Left lobe of liver (tissue), 2 donors: ENCODE measurements around the gene MAPK8IP3. TPM values are rescaled to one million over a fixed set of nuclear protein-coding genes. Genes with fewer than 3 reads are reported as not detected.
A peak's percentile ranks its signal among the peaks of the same experiment; 100 is the strongest.
"Not testable (repeated sequence)": the region's sequence is repeated elsewhere in the genome, so short reads cannot be mapped to it uniquely, and the experiment has no call there.

Source experiments
- ATAC-seq: fragments of 200-7000 bp; cut with Tn5 transposase; one replicate; pipeline ENCODE4 v1.9.1; 2020; ENCODE audit warnings: mild to moderate bottlenecking, moderate library complexity
- DNase-seq: peaks from one replicate; pipeline ENCODE4 v3.0.0-alpha.2; 2020; ENCODE audit warnings: low spot score
- total RNA-seq: library from RNA; stranded (reverse); gene quantifications from one replicate; pipeline ENCODE4 v1.2.1, GENCODE V29; 2021
- donor health status: DM: no; HTN: no; CAD: no; lungs with moderate emphysema.
- donor health status: DM: no; HTN: yes; CAD: no.

The MAPK8IP3 gene
- total RNA-seq, 1 donor from 2014 or later: 30.6 TPM

DNA sequence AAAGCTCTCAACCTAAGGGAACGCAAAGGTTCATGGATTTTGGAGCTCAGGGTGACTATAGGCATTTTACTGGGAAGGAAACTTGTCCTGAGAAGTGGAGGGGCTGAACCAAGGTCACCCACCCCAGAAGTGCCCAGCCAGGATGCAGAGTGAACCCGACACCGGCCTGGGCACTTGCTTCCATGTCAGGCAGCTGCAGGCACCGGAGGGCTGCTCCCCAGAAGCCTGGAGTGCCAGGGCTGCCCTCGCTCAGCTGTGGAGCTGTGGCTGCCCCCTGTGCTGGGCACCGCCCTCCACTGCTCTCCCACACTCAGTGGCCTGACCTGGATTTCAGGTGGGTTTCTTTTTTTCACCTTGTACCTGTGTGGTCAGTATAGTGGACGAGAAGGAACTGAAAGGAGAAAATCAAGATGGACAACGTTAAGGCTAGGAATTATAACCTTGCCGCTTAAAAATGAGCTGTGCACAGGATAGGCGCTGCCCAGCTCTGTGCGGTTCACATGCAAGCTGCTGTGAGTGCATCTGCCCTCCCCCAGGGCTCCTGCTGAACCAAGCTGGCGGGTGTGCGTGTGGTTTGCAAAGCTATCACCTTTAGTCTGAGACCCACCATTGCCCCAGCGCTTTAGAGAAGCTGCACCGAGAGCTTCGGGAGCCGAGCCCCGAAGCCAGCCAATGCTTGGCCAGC, 2.2 kb downstream of the MAPK8IP3 start:
- DNase-seq: no peak
- ATAC-seq: no peak

- DNase-seq (no peak), ATAC-seq (no peak)
Observed at GRCh38 chr16:1708768-1709180, 2.8 kb downstream of the MAPK8IP3 start.

DNA sequence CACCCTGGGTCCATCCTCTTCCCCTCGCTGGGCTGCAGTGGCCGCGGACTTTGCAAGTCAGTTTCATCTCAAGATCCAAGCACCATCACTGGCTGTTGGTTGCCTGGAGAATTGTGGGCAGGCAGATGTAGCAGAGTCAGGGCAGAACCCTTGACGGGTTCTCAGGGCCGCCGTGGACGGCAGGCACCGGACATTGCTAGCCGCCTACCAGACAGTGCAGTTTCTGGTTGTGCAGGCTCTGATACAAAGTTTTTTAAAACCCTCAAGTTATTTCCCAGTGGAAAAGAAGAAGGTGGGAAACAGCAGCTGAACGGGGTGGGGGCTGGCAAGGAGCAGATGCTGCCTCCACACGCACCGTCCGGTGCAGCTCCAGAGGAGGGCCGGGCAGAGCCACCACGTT, 3.4 kb downstream of the MAPK8IP3 start:
- no peak for ATAC-seq
- DNase-seq: no peak

- no peak for ATAC-seq
- DNase-seq: no peak
Observed at GRCh38 chr16:1710811-1711507, 5.0 kb downstream of the MAPK8IP3 start.

DNA sequence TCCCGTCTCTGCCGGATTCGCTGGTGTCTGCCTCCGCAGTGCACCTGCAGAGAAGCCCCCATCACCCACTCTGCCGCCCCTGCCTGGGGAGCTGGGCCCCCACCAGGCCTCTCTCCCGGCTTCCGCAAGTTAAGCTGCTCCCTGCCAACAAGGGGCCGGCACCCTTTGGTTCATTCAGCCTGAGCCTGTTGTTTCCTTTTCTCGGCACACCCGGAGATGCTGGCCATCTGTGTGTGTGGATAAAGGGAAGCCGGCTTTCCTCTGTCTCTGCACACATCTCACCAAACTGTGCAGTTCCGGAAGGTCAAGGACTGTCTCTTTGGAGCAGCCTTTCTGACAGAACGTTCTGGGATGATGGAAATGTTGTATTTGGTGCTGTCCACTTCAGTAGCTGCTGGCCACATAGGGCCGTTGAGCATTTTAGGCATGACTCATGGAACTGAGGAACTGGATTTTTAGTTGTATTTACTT, 6.8 kb downstream of the MAPK8IP3 start:
- DNase-seq: no peak
- no peak for ATAC-seq

DNA sequence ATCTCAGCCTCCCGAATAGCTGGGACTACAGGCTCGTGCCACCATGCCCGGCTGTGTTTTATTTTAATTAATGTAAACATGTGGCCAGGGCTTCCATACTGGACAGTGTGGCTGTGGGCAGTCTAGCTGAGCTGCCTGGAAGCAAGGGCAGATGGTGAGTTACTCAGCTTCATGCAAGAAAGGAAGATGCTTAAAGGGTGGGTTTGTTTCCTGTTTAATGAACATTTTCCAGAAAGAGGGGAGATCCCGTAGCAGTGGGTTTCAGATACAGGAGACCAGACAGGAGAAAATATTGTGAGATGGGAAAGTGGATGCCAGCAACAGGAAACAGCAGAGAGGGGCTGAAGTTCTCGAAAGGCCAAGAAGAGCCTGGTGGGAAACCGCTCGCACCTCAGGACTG, 7.3 kb downstream of the MAPK8IP3 start:
- DNase-seq (no peak), ATAC-seq (no peak)

GRCh38 chr16:1713933-1714332, 7.9 kb downstream of the MAPK8IP3 start:
- ATAC-seq (no peak), DNase-seq (no peak)

GRCh38 chr16:1715220-1715619, 9.2 kb downstream of the MAPK8IP3 start:
- ATAC-seq: peak; percentile 64

GRCh38 chr16:1718236-1718635, 12.2 kb downstream of the MAPK8IP3 start:
- DNase-seq, ATAC-seq: not testable (repeated sequence)

More at GRCh38 chr16:1715220-1715619, 9.2 kb downstream of the MAPK8IP3 start:
- no peak for DNase-seq

DNA sequence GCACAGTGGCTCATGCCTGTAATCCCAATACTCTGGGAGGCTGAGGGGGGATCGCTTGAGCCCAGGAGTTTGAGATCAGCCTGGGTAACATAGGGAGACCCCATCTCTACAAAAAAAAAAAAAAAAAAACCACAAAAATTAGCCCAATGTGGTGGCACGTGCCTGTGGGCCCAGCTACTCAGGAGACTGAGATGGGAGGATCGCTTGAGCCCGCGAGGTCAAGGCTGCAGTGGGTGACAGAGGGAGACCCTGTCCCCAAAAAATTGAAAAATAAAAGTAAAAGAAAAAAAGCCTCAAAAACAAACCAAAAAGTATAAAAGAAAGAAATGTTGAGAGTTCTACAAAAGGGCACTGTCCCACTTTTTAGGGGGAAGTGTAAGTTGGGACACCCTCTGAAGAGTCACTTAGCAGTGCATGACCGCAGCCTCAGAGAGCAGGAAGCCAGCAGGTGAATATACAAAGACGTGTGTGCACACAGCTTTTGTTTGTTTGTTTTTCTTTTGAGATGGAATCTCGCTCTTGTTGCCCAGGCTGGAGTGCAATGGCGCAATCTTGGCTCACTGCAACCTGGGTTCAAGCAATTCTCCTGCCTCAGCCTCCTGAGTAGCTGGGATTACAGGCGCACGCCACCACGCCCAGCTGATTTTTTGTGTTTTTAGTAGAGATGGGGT, 13.7 kb downstream of the MAPK8IP3 start:
- not testable (repeated sequence) for DNase-seq
- peak; percentile 59 for ATAC-seq

DNA sequence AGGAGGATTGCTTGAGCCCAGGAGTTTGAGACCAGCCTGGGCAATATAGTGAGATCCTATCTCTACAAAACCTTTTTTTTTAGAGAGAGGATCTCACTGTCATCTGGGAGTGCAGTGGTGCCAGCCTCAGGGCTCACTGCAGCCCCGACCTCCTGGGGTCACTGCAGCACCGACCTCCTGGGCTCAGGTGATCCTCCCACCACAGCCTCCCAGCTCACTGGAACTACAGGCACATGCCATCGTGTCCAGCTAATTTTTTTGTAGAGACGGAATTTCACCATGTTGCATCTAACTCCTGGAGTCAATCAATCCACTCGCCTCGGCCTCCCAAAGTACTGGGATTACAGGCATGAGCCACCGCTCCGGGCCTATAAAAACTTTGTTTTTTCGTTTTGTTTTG, 15.4 kb downstream of the MAPK8IP3 start:
- ATAC-seq: no peak
- DNase-seq: no peak

- DNase-seq (no peak), ATAC-seq (peak; percentile 80)
Observed at GRCh38 chr16:1723450-1724147, 17.6 kb downstream of the MAPK8IP3 start.

DNA sequence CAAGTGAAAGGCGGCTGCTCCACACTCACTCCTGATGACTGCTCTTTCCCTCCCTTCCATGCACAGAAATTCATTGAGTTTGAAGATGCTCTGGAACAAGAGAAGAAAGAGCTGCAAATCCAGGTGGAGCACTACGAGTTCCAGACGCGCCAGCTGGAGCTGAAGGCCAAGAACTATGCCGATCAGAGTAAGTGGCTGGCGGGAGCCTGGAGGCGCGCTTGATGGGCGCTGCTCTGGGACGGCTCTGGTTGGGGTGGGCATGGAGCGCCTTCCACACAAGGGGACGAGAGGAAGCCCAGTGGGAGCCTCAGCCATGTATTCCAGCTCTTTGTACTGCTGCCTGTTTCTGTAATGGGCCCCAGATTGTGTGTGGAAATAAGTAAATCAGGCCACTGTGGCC, 18.5 kb downstream of the MAPK8IP3 start:
- ATAC-seq (no peak), DNase-seq (no peak)

GRCh38 chr16:1726661-1727502, 20.9 kb downstream of the MAPK8IP3 start:
- DNase-seq (no peak), ATAC-seq (no peak)

DNA sequence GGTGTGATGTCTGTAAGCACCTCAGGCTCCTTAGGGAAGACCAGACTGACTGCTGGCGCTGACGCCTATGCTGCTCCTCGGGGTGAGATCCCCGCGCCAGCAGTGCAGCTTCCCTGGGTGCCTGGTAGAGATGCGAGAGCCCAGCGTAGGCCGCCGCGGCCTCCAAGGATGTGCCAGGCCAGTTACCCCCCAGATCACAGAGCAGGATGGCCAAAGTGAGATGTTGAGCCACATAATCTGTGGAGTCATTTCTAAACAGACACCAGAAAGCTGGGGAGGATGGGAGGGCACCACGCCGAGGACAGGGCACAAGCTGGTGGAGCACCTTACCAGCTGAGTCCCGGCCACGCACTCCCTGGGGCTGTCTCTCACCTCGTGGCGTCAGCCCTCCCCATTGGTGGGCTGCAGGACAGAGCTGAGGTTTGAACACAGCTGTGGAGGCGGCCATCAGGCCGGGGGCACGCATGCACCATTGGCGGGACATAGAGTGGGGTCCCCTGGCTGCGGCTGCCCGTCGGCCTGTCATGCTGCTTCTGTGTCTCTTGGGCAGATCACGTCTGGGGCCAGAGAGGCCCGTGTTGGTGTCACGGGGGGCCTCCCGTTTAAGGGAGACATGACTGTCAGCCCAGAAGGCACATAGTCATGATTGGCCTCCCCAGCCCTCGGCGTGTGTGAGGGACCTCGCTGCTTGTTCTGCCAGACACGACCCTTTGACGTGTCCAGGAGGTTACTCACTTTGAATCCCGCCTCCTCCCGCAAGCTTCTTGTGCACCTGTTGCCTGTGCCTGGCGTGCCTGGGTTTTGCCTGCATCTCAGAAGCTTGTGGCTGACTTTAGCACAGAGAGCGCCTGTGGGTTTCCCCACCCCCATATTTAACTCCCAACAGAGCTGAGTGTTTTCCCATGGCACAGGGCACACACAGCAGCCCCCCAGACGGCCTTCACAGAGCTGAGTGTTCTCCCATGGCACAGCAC, 21.9 kb downstream of the MAPK8IP3 start:
- DNase-seq: no peak
- no peak for ATAC-seq

- no peak for ATAC-seq
- no peak for DNase-seq
Observed at GRCh38 chr16:1729026-1729425, 23.0 kb downstream of the MAPK8IP3 start.

DNA sequence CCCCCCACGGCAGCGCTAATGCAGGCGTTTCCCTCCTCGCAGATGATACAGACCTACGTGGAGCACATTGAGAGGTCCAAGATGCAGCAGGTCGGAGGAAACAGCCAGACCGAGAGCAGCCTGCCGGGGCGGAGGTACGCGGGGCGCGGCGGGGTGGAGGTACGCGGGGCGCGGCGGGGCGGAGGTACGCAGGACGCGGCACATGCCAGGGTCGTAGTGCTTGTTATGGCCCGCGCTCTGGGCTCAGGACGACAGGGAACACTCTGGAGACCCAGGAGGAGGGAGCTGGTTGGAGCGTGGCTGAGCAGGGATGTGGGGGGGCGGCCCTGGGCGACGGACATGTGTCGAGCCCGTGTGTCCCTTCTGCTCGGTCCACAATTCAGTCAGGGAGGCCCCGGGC, 23.4 kb downstream of the MAPK8IP3 start:
- DNase-seq: no peak
- ATAC-seq: no peak

DNA sequence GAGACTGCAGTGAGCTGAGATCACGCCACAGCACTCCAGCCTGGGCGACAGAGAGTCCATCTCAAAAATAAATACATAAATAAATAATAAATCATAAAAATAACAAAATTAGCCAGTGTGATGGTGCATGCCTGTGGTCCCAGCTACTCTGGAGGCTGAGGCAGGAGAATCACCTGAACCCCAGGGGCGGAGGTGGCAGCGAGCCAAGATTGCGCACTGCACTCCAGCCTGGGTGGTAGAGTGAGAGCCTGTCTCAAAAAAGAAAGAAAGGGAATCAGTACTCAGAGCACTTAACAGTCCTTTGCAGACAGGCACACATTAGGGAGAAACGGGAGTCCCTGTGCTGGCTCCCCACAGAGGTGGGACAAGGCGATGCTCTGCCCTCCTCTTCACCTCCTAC, 25.1 kb downstream of the MAPK8IP3 start:
- DNase-seq (no peak), ATAC-seq (no peak)

- ATAC-seq: no peak
- DNase-seq: no peak
Observed at GRCh38 chr16:1731603-1732002, 25.6 kb downstream of the MAPK8IP3 start.
